ENCODE measurements around the gene LDB3.
"Not testable (repeated sequence)": the region's sequence is repeated elsewhere in the genome, so short reads cannot be mapped to it uniquely, and the experiment has no call there.

Gene LDB3

GRCh38 chr10:86734207-86734988, 66.1 kb downstream of the LDB3 start:
- no peak for DNase-seq

GRCh38 chr10:86735278-86735677, 67.0 kb downstream of the LDB3 start:
- not testable (repeated sequence) for DNase-seq

- no peak for DNase-seq
These were observed 73.9 kb downstream of the LDB3 start for GRCh38 chr10:86742230-86742629.

- no peak for DNase-seq
These were observed 75.9 kb downstream of the LDB3 start for GRCh38 chr10:86744067-86744725.

GRCh38 chr10:86747796-86748581, 79.7 kb downstream of the LDB3 start:
- DNase-seq = no peak

- no peak for DNase-seq
These were observed 81.5 kb downstream of the LDB3 start for GRCh38 chr10:86749854-86750253.

- DNase-seq = no peak
These were observed 83.2 kb downstream of the LDB3 start for GRCh38 chr10:86751477-86751876.

GRCh38 chr10:86752311-86752710, 84.0 kb downstream of the LDB3 start:
- DNase-seq = no peak

- DNase-seq = no peak
These were observed 84.7 kb downstream of the LDB3 start for GRCh38 chr10:86753051-86753450.

GRCh38 chr10:86753638-86754434, 85.5 kb downstream of the LDB3 start:
- no peak for DNase-seq

GRCh38 chr10:86755454-86755739, 87.1 kb downstream of the LDB3 start:
- no peak for DNase-seq

GRCh38 chr10:86755740-86756510, 87.6 kb downstream of the LDB3 start:
- peak; percentile 86 to 88 for DNase-seq

- no peak for DNase-seq
These were observed 88.3 kb downstream of the LDB3 start, which contains the start of gene BMPR1A for GRCh38 chr10:86756511-86757112. BMPR1A (plus strand) TSS chr10:86756619; CDS start chr10:86876019, 119,400 bp downstream.

GRCh38 chr10:86757113-86757972, 89.0 kb downstream of the LDB3 start:
- DNase-seq = peak in 1 of 2 donors; percentile 27

- DNase-seq = peak in 1 of 2 donors; percentile 35
These were observed 90.1 kb downstream of the LDB3 start for GRCh38 chr10:86758189-86759072.

- no peak for DNase-seq
These were observed 90.9 kb downstream of the LDB3 start for GRCh38 chr10:86759073-86759672.

GRCh38 chr10:86763404-86763803, 95.1 kb downstream of the LDB3 start:
- no peak for DNase-seq

GRCh38 chr10:86765548-86765947, 97.2 kb downstream of the LDB3 start:
- no peak for DNase-seq

All from hippocampal formation (tissue), 2 donors.